Mesothelial cell of epicardium (in vitro differentiated cells): ENCODE results near the gene DLEC1. TPM values are rescaled to one million over a fixed set of nuclear protein-coding genes. Genes with fewer than 3 reads are reported as not detected.

Experiments
- DNase-seq, 2 experiments: peaks; one replicate each; pipeline ENCODE4 v3.0.0; 2021; ENCODE audit warnings: low spot score in 2 of 2; ENCODE audit not compliant: unreplicated experiment in 2 of 2
- H3K27ac Mint-ChIP-seq: 2 replicates; pipeline ENCODE4 v1.8.0; 2021; ENCODE audit warnings: mixed read lengths
- H3K27me3 Mint-ChIP-seq: 2 replicates; pipeline ENCODE4 v1.8.0; 2021; ENCODE audit warnings: low read depth, mixed read lengths
- H3K36me3 Mint-ChIP-seq: 2 replicates; pipeline ENCODE4 v1.8.0; 2021; ENCODE audit warnings: mixed read lengths
- H3K4me1 Mint-ChIP-seq: 2 replicates; pipeline ENCODE4 v1.8.0; 2021; ENCODE audit warnings: mixed read lengths
- H3K4me3 Mint-ChIP-seq: 2 replicates; pipeline ENCODE4 v1.8.0; 2021; ENCODE audit warnings: mild to moderate bottlenecking, moderate library complexity, mixed read lengths
- H3K9me3 Mint-ChIP-seq: 2 replicates; pipeline ENCODE4 v1.8.0; 2021; ENCODE audit warnings: mixed read lengths
- CTCF ChIP-seq: fragments of 200-600 bp; sonication (generic); IDR thresholded peaks from one replicate; pipeline ENCODE4 v1.5.0; 2021; ENCODE audit warnings: antibody characterized with exemption; ENCODE audit not compliant: unreplicated experiment
- total RNA-seq: library from RNA; stranded (reverse); gene quantifications from 3 replicates; pipeline ENCODE4 v1.2.1, GENCODE V29; 2021

DLEC1 gene
- total RNA-seq, 1 donor from 2014 or later, result 1.4 TPM

- H3K36me3 Mint-ChIP-seq, result no peaks in the 10 kb centered on the region
- no peak for TF ChIP-seq CTCF
- DNase-seq, result no peak
- H3K27me3 Mint-ChIP-seq, result peaks cover 4% of the 10 kb centered on the region
- H3K4me3 Mint-ChIP-seq, result peak overlapping the region; percentile 20
- H3K4me1 Mint-ChIP-seq, result peaks cover 24% of the 10 kb centered on the region
- H3K9me3 Mint-ChIP-seq, result no peaks in the 10 kb centered on the region
- H3K27ac Mint-ChIP-seq, result no peak overlapping the region
Measured at GRCh38 chr3:37992271-37993066, 46.5 kb upstream of the DLEC1 start.

- H3K4me1 Mint-ChIP-seq, result peaks cover 24% of the 10 kb centered on the region
- no peaks in the 10 kb centered on the region for H3K9me3 Mint-ChIP-seq
- DNase-seq, result no peak
- H3K27ac Mint-ChIP-seq, result no peak overlapping the region
- no peaks in the 10 kb centered on the region for H3K36me3 Mint-ChIP-seq
- H3K4me3 Mint-ChIP-seq, result peak overlapping the region; percentile 20
- peaks cover 4% of the 10 kb centered on the region for H3K27me3 Mint-ChIP-seq
- no peak for TF ChIP-seq CTCF
Measured at GRCh38 chr3:37993067-37993455, 45.9 kb upstream of the DLEC1 start.

GRCh38 chr3:37993460-37993819 lies 45.6 kb upstream of the DLEC1 start:
- Mint-ChIP-seq H3K9me3 (no peaks in the 10 kb centered on the region), H3K4me1 (peaks cover 28% of the 10 kb centered on the region), H3K27me3 (peaks cover 4% of the 10 kb centered on the region), H3K27ac (peak overlapping the region; percentile 90), H3K4me3 (peak overlapping the region; percentile 93), H3K36me3 (no peaks in the 10 kb centered on the region)
- no peak for DNase-seq
- no peak for TF ChIP-seq CTCF

- DNase-seq, result peak in 1 of 2 experiments; percentile 67
- Mint-ChIP-seq H3K27me3 (peaks cover 4% of the 10 kb centered on the region), H3K36me3 (no peaks in the 10 kb centered on the region), H3K27ac (peak overlapping the region; percentile 90), H3K4me1 (peaks cover 32% of the 10 kb centered on the region), H3K4me3 (peak overlapping the region; percentile 93), H3K9me3 (no peaks in the 10 kb centered on the region)
- TF ChIP-seq CTCF, result no peak
Measured at GRCh38 chr3:37993820-37994638, 45.0 kb upstream of the DLEC1 start.

GRCh38 chr3:37994639-37994972 lies 44.4 kb upstream of the DLEC1 start:
- DNase-seq, result no peak
- Mint-ChIP-seq H3K36me3 (peaks cover under 1% of the 10 kb centered on the region), H3K9me3 (no peaks in the 10 kb centered on the region), H3K4me3 (peak overlapping the region; percentile 93), H3K4me1 (peaks cover 35% of the 10 kb centered on the region), H3K27me3 (peaks cover 4% of the 10 kb centered on the region), H3K27ac (peak overlapping the region; percentile 90)
- no peak for TF ChIP-seq CTCF
